ENCODE measurements around the gene HS3ST5.
"Not testable (repeated sequence)": the region's sequence is repeated elsewhere in the genome, so short reads cannot be mapped to it uniquely, and the experiment has no call there.

The HS3ST5 gene

GRCh38 chr6:114181664-114182063 lies 161.2 kb downstream of the HS3ST5 start:
- no peak for DNase-seq

- no peak for DNase-seq
Measured at GRCh38 chr6:114179411-114179810, 163.4 kb downstream of the HS3ST5 start.

GRCh38 chr6:114176726-114177125 lies 166.1 kb downstream of the HS3ST5 start:
- DNase-seq, result no peak

- DNase-seq, result no peak
Measured at GRCh38 chr6:114172576-114173260, 170.1 kb downstream of the HS3ST5 start.

GRCh38 chr6:114171473-114171872 lies 171.3 kb downstream of the HS3ST5 start:
- no peak for DNase-seq

- no peak for DNase-seq
Measured at GRCh38 chr6:114170958-114171387, 171.8 kb downstream of the HS3ST5 start.

- no peak for DNase-seq
Measured at GRCh38 chr6:114170372-114170771, 172.5 kb downstream of the HS3ST5 start.

- DNase-seq, result no peak
Measured at GRCh38 chr6:114169763-114170162, 173.1 kb downstream of the HS3ST5 start.

- DNase-seq, result no peak
Measured at GRCh38 chr6:114167583-114168576, 174.9 kb downstream of the HS3ST5 start.

- DNase-seq, result no peak
Measured at GRCh38 chr6:114164207-114164606, 178.6 kb downstream of the HS3ST5 start.

- no peak for DNase-seq
Measured at GRCh38 chr6:114162691-114163347, 180.0 kb downstream of the HS3ST5 start.

- DNase-seq, result no peak
Measured at GRCh38 chr6:114160881-114161280, 181.9 kb downstream of the HS3ST5 start.

GRCh38 chr6:114159727-114160126 lies 183.1 kb downstream of the HS3ST5 start:
- no peak for DNase-seq

- DNase-seq, result no peak
Measured at GRCh38 chr6:114158838-114159694, 183.8 kb downstream of the HS3ST5 start.

GRCh38 chr6:114158411-114158810 lies 184.4 kb downstream of the HS3ST5 start:
- DNase-seq, result no peak

GRCh38 chr6:114157848-114158247 lies 185.0 kb downstream of the HS3ST5 start:
- no peak for DNase-seq

GRCh38 chr6:114155763-114156162 lies 187.1 kb downstream of the HS3ST5 start:
- no peak for DNase-seq

- DNase-seq, result no peak
Measured at GRCh38 chr6:114154812-114155211, 188.0 kb downstream of the HS3ST5 start.

GRCh38 chr6:114153448-114153847 lies 189.4 kb downstream of the HS3ST5 start:
- no peak for DNase-seq

- no peak for DNase-seq
Measured at GRCh38 chr6:114151064-114151690, 191.6 kb downstream of the HS3ST5 start.

- not testable (repeated sequence) for DNase-seq
Measured at GRCh38 chr6:114149182-114149581, 193.6 kb downstream of the HS3ST5 start.

All from central memory CD4-positive, alpha-beta T cell (primary cell).